HEK293T (cell line): ENCODE data around the gene TMEM236.

Experiments
- FOXM1 ChIP-seq: fragments of 450-650 bp; IDR thresholded peaks from 2 replicates; pipeline ENCODE4 v1.6.1; 2017; ENCODE audit warnings: mild to moderate bottlenecking, borderline replicate concordance
- NFRKB ChIP-seq: fragments of 450-650 bp; IDR thresholded peaks from 2 replicates; pipeline ENCODE4 v1.6.1; 2016; ENCODE audit warnings: mild to moderate bottlenecking, moderate library complexity
- SP1 ChIP-seq: fragments of 450-650 bp; IDR thresholded peaks from 2 replicates; pipeline ENCODE4 v1.6.1; 2017

GRCh38 chr10:17811146-17811865 is 59.3 kb downstream of the TMEM236 start:
- TF ChIP-seq SP1 = no peak
- TF ChIP-seq NFRKB = no peak
- TF ChIP-seq FOXM1 = no peak
